SKM-1 treated with dmso at 0.1 percent for 144 hours (cell line): Measurements from ENCODE around the gene ADAP1.
A peak's percentile ranks its signal among the peaks of the same experiment; 100 is the strongest.
"Not testable (repeated sequence)": the region's sequence is repeated elsewhere in the genome, so short reads cannot be mapped to it uniquely, and the experiment has no call there.

Experiments used
- DNase-seq: peaks from one replicate; lab custom pipeline; 2025; ENCODE audit not compliant: unreplicated experiment; lab: John Stamatoyannopoulos, UW

ADAP1 gene

GRCh38 chr7:975702-976473 is 21.4 kb upstream of the ADAP1 start:
- no peak for DNase-seq

GRCh38 chr7:974820-975681 is 20.6 kb upstream of the ADAP1 start, which contains the start of gene COX19:
Gene COX19 (minus strand): TSS chr7:975549. CDS start chr7:975509, 40 bp downstream.
- peak; percentile 75 for DNase-seq

- DNase-seq = no peak
Measured at GRCh38 chr7:974172-974571, 19.7 kb upstream of the ADAP1 start.

- no peak for DNase-seq
Measured at GRCh38 chr7:973312-973711, 18.8 kb upstream of the ADAP1 start.

- no peak for DNase-seq
Measured at GRCh38 chr7:972676-973309, 18.3 kb upstream of the ADAP1 start.

- no peak for DNase-seq
Measured at GRCh38 chr7:972110-972509, 17.6 kb upstream of the ADAP1 start.

- no peak for DNase-seq
Measured at GRCh38 chr7:970744-971143, 16.3 kb upstream of the ADAP1 start.

- DNase-seq = no peak
Measured at GRCh38 chr7:969403-969802, 14.9 kb upstream of the ADAP1 start.

- no peak for DNase-seq
Measured at GRCh38 chr7:968205-969105, 14.0 kb upstream of the ADAP1 start.

- DNase-seq = no peak
Measured at GRCh38 chr7:967361-968082, 13.0 kb upstream of the ADAP1 start.

GRCh38 chr7:966291-967069 is 12.0 kb upstream of the ADAP1 start:
- no peak for DNase-seq

GRCh38 chr7:964401-965231 is 10.1 kb upstream of the ADAP1 start:
- peak; percentile 67 for DNase-seq

GRCh38 chr7:963236-964078 is 9.0 kb upstream of the ADAP1 start:
- DNase-seq = no peak

- no peak for DNase-seq
Measured at GRCh38 chr7:962401-963081, 8.1 kb upstream of the ADAP1 start.

- DNase-seq = no peak
Measured at GRCh38 chr7:961546-962400, 7.3 kb upstream of the ADAP1 start.

- DNase-seq = not testable (repeated sequence)
Measured at GRCh38 chr7:960972-961371, 6.5 kb upstream of the ADAP1 start.
